Right lobe of liver (tissue), 6 donors: ENCODE results near the gene EGF. TPM values are rescaled to one million over a fixed set of nuclear protein-coding genes. Genes with fewer than 3 reads are reported as not detected.

Source experiments
- ATAC-seq, 4 donors: fragments of 200-7000 bp; cut with Tn5 transposase; one replicate each; pipeline ENCODE4 v1.9.1; 2020; ENCODE audit warnings: mild to moderate bottlenecking in 4 of 4, moderate library complexity in 4 of 4
- DNase-seq, 3 donors: peaks; one replicate each; pipeline ENCODE4 v3.0.0-alpha.2; 2020
- H3K27ac ChIP-seq, 3 donors: fragments of 200-600 bp; one replicate each; pipeline ENCODE4 v1.8.0; 2022
- H3K27me3 ChIP-seq, 2 donors: fragments of 200-600 bp; one replicate each; pipeline ENCODE4 v1.8.0; 2022
- H3K36me3 ChIP-seq, 4 donors: fragments of 200-600 bp; sonication (generic) in 1 of 4; one replicate each; pipeline versions ENCODE4 v1.5.1 to v1.8.0; 2017 to 2022; ENCODE audit warnings: control low read depth in 1 of 4
- H3K4me1 ChIP-seq, 4 donors: fragments of 200-600 bp; sonication (generic) in 1 of 4; one replicate each; pipeline versions ENCODE4 v1.5.1 to v1.8.0; 2017 to 2022; ENCODE audit warnings: control low read depth in 1 of 4
- H3K4me3 ChIP-seq, 3 donors: fragments of 200-600 bp; one replicate each; pipeline ENCODE4 v1.8.0; 2022
- H3K9me3 ChIP-seq, 4 donors: fragments of 200-600 bp; sonication (generic) in 1 of 4; one replicate each; pipeline versions ENCODE4 v1.5.1 to v1.8.0; 2017 to 2022; ENCODE audit warnings: control low read depth in 1 of 4
- CTCF ChIP-seq, 4 donors: fragments of 200-600 bp in 3 of 4; fragments of 450-650 bp in 1 of 4; IDR thresholded peaks; one replicate each; pipeline versions ENCODE4 v1.5.1 to v1.8.0; 2016 to 2022; ENCODE audit warnings: antibody characterized with exemption in 4 of 4, mild to moderate bottlenecking in 2 of 4
- POLR2A ChIP-seq: fragments of 450-650 bp; IDR thresholded peaks from one replicate; pipeline ENCODE4 v1.6.1; 2017; ENCODE audit warnings: antibody characterized with exemption, mild to moderate bottlenecking
- WGBS: methylation state at CpG from one replicate; pipeline ENCODE4 v1.1.6; 2018; ENCODE audit warnings: low coverage, low lambda C conversion rate; ENCODE audit not compliant: insufficient coverage; ENCODE audit errors: missing lambda C conversion rate; 5-methylcytosine and 5-hydroxymethylcytosine counted together
- intact Hi-C, 2 donors: fragments of 100-400 bp; cut with DNase I; formaldehyde crosslinking; loops; one replicate each; pipeline versions ENCODE4 v1.11.2 to v1.14.1; 2022
- total RNA-seq, 6 experiments: library from RNA; depleted of rRNA in 2 of 6; stranded (reverse); fragments of >200 nt in 2 of 6; fragmentation: NEBNext Ultra II Directional in 3 of 6; extraction: Animal tissue kit (Norgen Biotek cat#: 25700) in 3 of 6; gene quantifications; one replicate each; pipeline versions ENCODE4 v1.1.0 to v1.2.4, GENCODE V29; 2016 to 2023
- donor health status: DM: no; HTN: yes; CAD: no.
- donor health status: DM: no; HTN: no; CAD: no.
- donor health status: DM: no; HTN: no; CAD: no.
- donor health status: DM: no; HTN: yes; CAD: no.
- donor health status: DM: no; HTN: yes; CAD: no.

The EGF gene
- total RNA-seq, 6 experiments from 2014 or later, result not detected

- WGBS, result 80% methylated on average over 3 of the region's 3 CpGs
- intact Hi-C loops, result no loop called here
- peaks cover 0 to 7% (median 0%) of the 10 kb centered on the region in 4 donors for H3K4me1 ChIP-seq
- H3K4me3 ChIP-seq, result no peak overlapping the region
- TF ChIP-seq POLR2A (no peak), CTCF (IDR thresholded peaks at IDR 0.05) (no peak)
- ATAC-seq (no peak), DNase-seq (no peak)
- no peak overlapping the region for H3K27ac ChIP-seq
- H3K27me3 ChIP-seq, result no peaks in the 10 kb centered on the region
- H3K9me3 ChIP-seq, result no peaks in the 10 kb centered on the region
- H3K36me3 ChIP-seq, result no peaks in the 10 kb centered on the region
These were observed 35.3 kb upstream of the EGF start for GRCh38 chr4:109877400-109877799.

- DNase-seq, result no peak
- 78% methylated on average over 2 of the region's 2 CpGs for WGBS
- TF ChIP-seq POLR2A (no peak), CTCF (IDR thresholded peaks at IDR 0.05) (no peak)
- no peak overlapping the region for H3K27ac ChIP-seq
- H3K9me3 ChIP-seq, result no peaks in the 10 kb centered on the region
- no peak for ATAC-seq
- H3K27me3 ChIP-seq, result no peaks in the 10 kb centered on the region
- H3K4me1 ChIP-seq, result peaks cover 0 to 4% (median 0%) of the 10 kb centered on the region in 4 donors
- H3K36me3 ChIP-seq, result no peaks in the 10 kb centered on the region
- no peak overlapping the region for H3K4me3 ChIP-seq
- intact Hi-C loops, result no loop called here
These were observed 34.3 kb upstream of the EGF start for GRCh38 chr4:109878355-109878754.

- no peak for DNase-seq
- Histone ChIP-seq H3K4me3 (no peak overlapping the region), H3K36me3 (no peaks in the 10 kb centered on the region), H3K4me1 (no peaks in the 10 kb centered on the region), H3K27ac (no peak overlapping the region), H3K27me3 (no peaks in the 10 kb centered on the region), H3K9me3 (no peaks in the 10 kb centered on the region)
- WGBS, result 41% methylated on average over 3 of the region's 12 CpGs
- no peak for TF ChIP-seq CTCF (IDR thresholded peaks at IDR 0.05)
- TF ChIP-seq POLR2A, result no peak
- intact Hi-C loops, result no loop called here
- peak in 1 of 4 donors; percentile 32 for ATAC-seq
These were observed 33.6 kb upstream of the EGF start for GRCh38 chr4:109879081-109879480.

- no peaks in the 10 kb centered on the region for H3K27me3 ChIP-seq
- no peak overlapping the region for H3K27ac ChIP-seq
- ATAC-seq, result no peak
- no peak overlapping the region for H3K4me3 ChIP-seq
- intact Hi-C loops, result no loop called here
- TF ChIP-seq CTCF (IDR thresholded peaks at IDR 0.05) (no peak), POLR2A (no peak)
- WGBS, result 94% methylated on average over 5 of the region's 7 CpGs
- H3K9me3 ChIP-seq, result no peaks in the 10 kb centered on the region
- H3K36me3 ChIP-seq, result no peaks in the 10 kb centered on the region
- DNase-seq, result no peak
- no peaks in the 10 kb centered on the region for H3K4me1 ChIP-seq
These were observed 32.9 kb upstream of the EGF start for GRCh38 chr4:109879636-109880314.

DNA sequence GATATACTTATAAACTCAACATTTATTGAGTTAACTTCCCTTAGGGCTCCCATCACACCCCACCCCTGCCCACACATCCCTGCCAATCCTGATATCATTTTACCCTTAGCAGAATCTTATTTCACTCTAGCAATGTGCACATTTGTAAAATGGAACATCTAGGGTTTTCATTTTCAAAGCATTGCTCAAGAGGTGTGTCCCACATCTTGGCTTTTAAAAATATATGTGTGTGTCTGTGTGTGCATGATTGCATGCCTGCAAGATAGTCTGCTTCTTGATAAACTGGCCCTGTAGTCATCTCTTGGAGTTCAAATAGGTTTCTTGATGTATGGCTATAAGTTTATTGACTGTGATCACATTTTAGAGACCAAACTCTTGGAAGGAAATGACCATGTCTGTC, 26.4 kb upstream of the EGF start:
- H3K27me3 ChIP-seq, result no peaks in the 10 kb centered on the region
- TF ChIP-seq CTCF (IDR thresholded peaks at IDR 0.05) (no peak), POLR2A (no peak)
- ATAC-seq, result no peak
- H3K27ac ChIP-seq, result no peak overlapping the region
- H3K4me3 ChIP-seq, result no peak overlapping the region
- H3K9me3 ChIP-seq, result no peaks in the 10 kb centered on the region
- no peak for DNase-seq
- no peaks in the 10 kb centered on the region for H3K36me3 ChIP-seq
- intact Hi-C loops, result no loop called here
- no peaks in the 10 kb centered on the region for H3K4me1 ChIP-seq
